HCT116 (cell line): ENCODE measurements around the gene C4orf51. TPM values are rescaled to one million over a fixed set of nuclear protein-coding genes. Genes with fewer than 3 reads are reported as not detected.

ENCODE experiments used
- ATAC-seq: fragments of 200-7000 bp; cut with Tn5 transposase; 2 replicates; pipeline ENCODE4 v1.9.1; 2020; ENCODE audit warnings: mild to moderate bottlenecking, moderate library complexity
- BruUV-seq: library from RNA; stranded (reverse); fragments of 400-500 nt; replicated peaks from 2 replicates; lab custom pipeline; 2021; lab: Mats Ljungman, UMichigan
- CTCF ChIA-PET: fragments of 300-600 bp; sonication (Branson Sonifier 250); formaldehyde crosslinking; loops from one replicate; lab custom pipeline; 2021; ENCODE audit warnings: antibody characterized with exemption; lab: Charles Lee
- POLR2A ChIA-PET: fragments of 300-600, 350-600 bp; sonication (Branson Sonifier 250); formaldehyde crosslinking; loops from one replicate; lab custom pipeline; 2021; ENCODE audit warnings: antibody characterized with exemption; lab: Charles Lee
- RAD21 ChIA-PET, 2 experiments: fragments of 300-600 bp; sonication (Branson Sonifier 250); formaldehyde crosslinking; loops; one replicate each; lab custom pipeline; 2023; ENCODE audit warnings: low total read pairs in 2 of 2; ENCODE audit not compliant: uncharacterized antibody in 2 of 2, unreplicated experiment in 2 of 2, low non-redundant PET in 1 of 2; lab: Charles Lee
- DNase-seq: peaks from one replicate; pipeline ENCODE4 v3.0.0-alpha.2; 2010; ENCODE audit warnings: low read depth, low spot score
- H2AFZ ChIP-seq: fragments of 200-600 bp; shearing (Covaris generic), sonication (generic); 2 replicates; pipeline ENCODE4 v1.6.1; 2017; ENCODE audit warnings: low read depth, mixed run types, mixed read lengths, antibody characterized with exemption, low read length; ENCODE audit not compliant: poor library complexity, severe bottlenecking
- H3K27ac ChIP-seq: 2 replicates; pipeline ENCODE4 v1.5.1; 2012; ENCODE audit warnings: low read depth, low read length
- H3K27me3 ChIP-seq: fragments of 200-600 bp; sonication (generic); 2 replicates; pipeline ENCODE4 v1.6.1; 2016; ENCODE audit warnings: mixed run types, low read length, mixed read lengths; ENCODE audit not compliant: insufficient read depth
- H3K36me3 ChIP-seq, 2 experiments: fragments of 200-500 bp in 1 of 2; fragments of 200-600 bp in 1 of 2; sonication (Bioruptor generic) in 1 of 2; sonication (generic) in 1 of 2; 2 replicates each; pipeline versions ENCODE4 v1.5.1 to v1.6.1; 2014 to 2016; ENCODE audit warnings: low read length in 2 of 2, inconsistent platforms in 1 of 2, mixed read lengths in 1 of 2, mixed run types in 1 of 2; ENCODE audit not compliant: insufficient read depth in 2 of 2, control insufficient read depth in 1 of 2
- H3K4me1 ChIP-seq, 2 experiments: fragments of 200-600 bp in 1 of 2; sonication (generic) in 1 of 2; 2 replicates each; pipeline versions ENCODE4 v1.5.1 to v1.6.1; 2012 to 2017; ENCODE audit warnings: low read length in 2 of 2, inconsistent platforms in 1 of 2, mild to moderate bottlenecking in 1 of 2, mixed read lengths in 1 of 2, mixed run types in 1 of 2, moderate library complexity in 1 of 2; ENCODE audit not compliant: insufficient read depth in 2 of 2, control insufficient read depth in 1 of 2
- H3K4me2 ChIP-seq: fragments of 200-600 bp; sonication (generic); 2 replicates; pipeline ENCODE4 v1.6.1; 2017; ENCODE audit warnings: mixed run types, low read length, mixed read lengths
- H3K4me3 ChIP-seq, 2 experiments: fragments of 200-600 bp in 1 of 2; sonication (generic) in 1 of 2; replicated peaks in 1 of 2; 2 replicates each; pipeline ENCODE4 v1.5.1; 2011 to 2016; ENCODE audit warnings: low read length in 2 of 2, control low read depth in 1 of 2, low read depth in 1 of 2, mild to moderate bottlenecking in 1 of 2, mixed read lengths in 1 of 2, mixed run types in 1 of 2
- H3K79me2 ChIP-seq: fragments of 200-600 bp; sonication (generic); 2 replicates; pipeline ENCODE4 v1.6.1; 2017; ENCODE audit warnings: mild to moderate bottlenecking, mixed run types, low read length, moderate library complexity, mixed read lengths; ENCODE audit not compliant: insufficient read depth
- H3K9ac ChIP-seq: fragments of 200-600 bp; sonication (generic); 2 replicates; pipeline ENCODE4 v1.6.1; 2016; ENCODE audit warnings: low read length, mixed read lengths
- H3K9me2 ChIP-seq: fragments of 200-600 bp; sonication (generic), shearing (Covaris generic); 2 replicates; pipeline ENCODE4 v1.6.1; 2017; ENCODE audit warnings: mixed run types, mild to moderate bottlenecking, moderate library complexity; ENCODE audit not compliant: insufficient read depth
- H3K9me3 ChIP-seq, 2 experiments: fragments of 200-500 bp in 1 of 2; fragments of 200-600 bp in 1 of 2; sonication (Bioruptor generic) in 1 of 2; sonication (generic) in 1 of 2; 2 replicates each; pipeline ENCODE4 v1.6.1; 2014 to 2017; ENCODE audit warnings: low read length in 2 of 2, mixed read lengths in 2 of 2, inconsistent platforms in 1 of 2, low read depth in 1 of 2, mild to moderate bottlenecking in 1 of 2, mixed run types in 1 of 2, moderate library complexity in 1 of 2; ENCODE audit not compliant: control insufficient read depth in 1 of 2, insufficient read depth in 1 of 2
- H4K20me1 ChIP-seq: fragments of 200-600 bp; sonication (generic), shearing (Covaris generic); 2 replicates; pipeline ENCODE4 v1.6.1; 2017; ENCODE audit warnings: mixed run types, mild to moderate bottlenecking, moderate library complexity; ENCODE audit not compliant: insufficient read depth
- CTCF ChIP-seq, 3 experiments: fragments of 200-600 bp in 1 of 3; sonication (generic) in 1 of 3; IDR thresholded peaks in 2 of 3; conservative IDR thresholded peaks in 1 of 3; 2 replicates each; pipeline ENCODE4 v1.5.1; 2012 to 2017; ENCODE audit warnings: low read depth in 2 of 3, low read length in 2 of 3, antibody characterized with exemption in 1 of 3, borderline replicate concordance in 1 of 3, control low read depth in 1 of 3, mild to moderate bottlenecking in 1 of 3, mixed read lengths in 1 of 3, mixed run types in 1 of 3, moderate library complexity in 1 of 3; ENCODE audit not compliant: insufficient read depth in 1 of 3
- EGR1 ChIP-seq: IDR thresholded peaks from 2 replicates; pipeline ENCODE4 v1.6.1; 2012; ENCODE audit warnings: low read depth
- JUND ChIP-seq: IDR thresholded peaks from 2 replicates; pipeline ENCODE4 v1.6.1; 2012
- MAX ChIP-seq: IDR thresholded peaks from 2 replicates; pipeline ENCODE4 v1.6.1; 2012
- SRF ChIP-seq: IDR thresholded peaks from 2 replicates; pipeline ENCODE4 v1.6.1; 2012; ENCODE audit warnings: low read depth
- TCF7L2 ChIP-seq: IDR thresholded peaks from 2 replicates; pipeline ENCODE4 v1.7.0; 2011; ENCODE audit warnings: borderline replicate concordance, inconsistent platforms; ENCODE audit not compliant: insufficient read depth, insufficient read length; ENCODE audit errors: extremely low read depth
- intact Hi-C: fragments of 100-400 bp; cut with micrococcal nuclease; formaldehyde crosslinking; loops from 2 replicates; pipeline ENCODE4 v1.10.0; 2022
- total RNA-seq: library from RNA; stranded (reverse); gene quantifications from one replicate; pipeline ENCODE4 v1.2.1, GENCODE V29; 2021; ENCODE audit not compliant: unreplicated experiment

Gene C4orf51
- total RNA-seq, 1 experiment from 2014 or later, result not detected

GRCh38 chr4:145739845-145740244, 59.9 kb downstream of the C4orf51 start:
- RAD21 ChIA-PET, result no interaction called here
- Histone ChIP-seq H3K9ac (no peak overlapping the region), H3K36me3 (no peaks in the 10 kb centered on the region), H4K20me1 (no peaks in the 10 kb centered on the region), H3K27me3 (no peaks in the 10 kb centered on the region), H3K79me2 (no peaks in the 10 kb centered on the region), H3K4me1 (peaks cover 5 to 21% of the 10 kb centered on the region in 2 experiments), H3K4me2 (no peak overlapping the region), H2AFZ (no peak overlapping the region)
- POLR2A ChIA-PET, result interaction anchor here (0.7 kb wide), 1 partner anchor 63 kb away, joined by 3 read pairs; no protein-coding TSS in a partner anchor
- intact Hi-C loops, result no loop called here
- no TSS peak for BruUV-seq
- no peak for DNase-seq
- no peak for TF ChIP-seq JUND
- TF ChIP-seq, all 23 proteins: peak for 0
- CTCF ChIA-PET, result no interaction called here
- Histone ChIP-seq H3K4me3 (no peak overlapping the region), H3K9me3 (no peaks in the 10 kb centered on the region), H3K9me2 (no peaks in the 10 kb centered on the region), H3K27ac (no peak overlapping the region)
- ATAC-seq, result no peak

- no peak overlapping the region for H3K9ac ChIP-seq
- ChIA-PET CTCF (no interaction called here), RAD21 (no interaction called here), POLR2A (no interaction called here)
- no peaks in the 10 kb centered on the region for H3K79me2 ChIP-seq
- TF ChIP-seq SRF (no peak), TCF7L2 (no peak), CTCF (IDR thresholded peaks at IDR 0.05 in 2 of 3, conservative IDR thresholded peaks at IDR 0.05 in 1 of 3; ENCODE audit: borderline replicate concordance in 1 of 3, insufficient read depth in 1 of 3, low read depth in 2 of 3, low read length in 2 of 3) (no peak), EGR1 (no peak), MAX (no peak)
- H3K9me3 ChIP-seq, result no peaks in the 10 kb centered on the region
- intact Hi-C loops, result no loop called here
- peaks cover 0 to 11% of the 10 kb centered on the region in 2 experiments; a peak in 2 of 4 replicates for H3K4me1 ChIP-seq
- H3K27me3 ChIP-seq, result no peaks in the 10 kb centered on the region
- ATAC-seq (no peak), DNase-seq (no peak)
- no peaks in the 10 kb centered on the region for H3K9me2 ChIP-seq
- H3K4me3 ChIP-seq, result no peak overlapping the region
- H3K27ac ChIP-seq, result no peak overlapping the region
- no peaks in the 10 kb centered on the region for H3K36me3 ChIP-seq
- BruUV-seq, result no TSS peak
- H3K4me2 ChIP-seq, result no peak overlapping the region
- H2AFZ ChIP-seq, result no peak overlapping the region
- H4K20me1 ChIP-seq, result no peaks in the 10 kb centered on the region
These were observed 60.9 kb downstream of the C4orf51 start for GRCh38 chr4:145740806-145741205.
